ENCODE measurements around the gene C18orf32. TPM values are rescaled to one million over a fixed set of nuclear protein-coding genes. Genes with fewer than 3 reads are reported as not detected.

The C18orf32 gene
- total RNA-seq (2016; rRNA removed; fragmentation: Illumina TruSeq; extraction: Trizol) (14.5 and 20.6 TPM in 2 replicates), polyA plus RNA-seq (2011; rRNA removed) (15.9 and 17.6 TPM in 2 replicates), polyA minus RNA-seq (2011; rRNA and poly(A)+ RNA removed; ENCODE audit: low replicate concordance) (1.9 and 3.2 TPM in 2 replicates), Bru-seq, nascent RNA (percentile 69 among the genes with signal in this experiment), BruChase-seq, experiment 1, labeled RNA remaining after a 6-hour chase (percentile 65 among the genes with signal in this experiment), BruChase-seq, experiment 2, labeled RNA remaining after a 2-hour chase (percentile 72 among the genes with signal in this experiment)
- 21.3 and 22.8 TPM in 2 replicates for total RNA-seq (2016; cell fraction: cytosol; rRNA removed; fragmentation: Illumina TruSeq; extraction: Trizol; ENCODE audit: low read depth)
- total RNA-seq (2016; cell fraction: insoluble cytoplasmic fraction; rRNA removed; fragmentation: Illumina TruSeq; extraction: Trizol): 14.0 and 23.8 TPM in 2 replicates
- 32.7 and 32.8 TPM in 2 replicates for total RNA-seq (2016; cell fraction: membrane; rRNA removed; fragmentation: Illumina TruSeq; extraction: Trizol)
- total RNA-seq (2016; cell fraction: nucleus; rRNA removed; fragmentation: Illumina TruSeq; extraction: Trizol): 15.0 and 16.4 TPM in 2 replicates
- polyA plus RNA-seq (2011; cell fraction: cytosol; rRNA removed): 13.2 and 14.2 TPM in 2 replicates
- 6.4 and 8.7 TPM in 2 replicates for polyA plus RNA-seq (2011; cell fraction: nucleus; rRNA removed)
- polyA plus RNA-seq (2012): 18.8 and 20.4 TPM in 2 replicates
- polyA plus RNA-seq (2016; cell fraction: cytosol; fragmentation: Illumina TruSeq; extraction: Trizol; ENCODE audit: low read depth): 55.4 and 58.2 TPM in 2 replicates
- 18.5 and 25.1 TPM in 2 replicates for polyA plus RNA-seq (2016; cell fraction: insoluble cytoplasmic fraction; fragmentation: Illumina TruSeq; extraction: Trizol; ENCODE audit: low read depth)
- polyA plus RNA-seq (2016; cell fraction: membrane; fragmentation: Illumina TruSeq; extraction: Trizol; ENCODE audit: low read depth): 45.4 and 46.0 TPM in 2 replicates
- polyA plus RNA-seq (2016; cell fraction: nucleus; fragmentation: Illumina TruSeq; extraction: Trizol; ENCODE audit: insufficient read depth, low read depth): 26.2 and 28.8 TPM in 2 replicates
- 4.7 and 6.5 TPM in 2 replicates for polyA minus RNA-seq (2011; cell fraction: cytosol; rRNA and poly(A)+ RNA removed)
- polyA minus RNA-seq (2011; cell fraction: nucleus; rRNA and poly(A)+ RNA removed): 4.4 and 6.7 TPM in 2 replicates
- long read RNA-seq, experiment 1, full-length matches to known transcripts: 41 of 42 reads
- long read RNA-seq, experiment 1, partial matches to known transcripts: 1 of 42 reads
- long read RNA-seq, experiment 1, other reads (novel, unspliced or antisense): 0 of 42 reads
- long read RNA-seq, experiment 2, full-length matches to known transcripts: 14 of 38 reads
- long read RNA-seq, experiment 2, partial matches to known transcripts: 0 of 38 reads
- long read RNA-seq, experiment 2, other reads (novel, unspliced or antisense): 24 of 38 reads

DNA sequence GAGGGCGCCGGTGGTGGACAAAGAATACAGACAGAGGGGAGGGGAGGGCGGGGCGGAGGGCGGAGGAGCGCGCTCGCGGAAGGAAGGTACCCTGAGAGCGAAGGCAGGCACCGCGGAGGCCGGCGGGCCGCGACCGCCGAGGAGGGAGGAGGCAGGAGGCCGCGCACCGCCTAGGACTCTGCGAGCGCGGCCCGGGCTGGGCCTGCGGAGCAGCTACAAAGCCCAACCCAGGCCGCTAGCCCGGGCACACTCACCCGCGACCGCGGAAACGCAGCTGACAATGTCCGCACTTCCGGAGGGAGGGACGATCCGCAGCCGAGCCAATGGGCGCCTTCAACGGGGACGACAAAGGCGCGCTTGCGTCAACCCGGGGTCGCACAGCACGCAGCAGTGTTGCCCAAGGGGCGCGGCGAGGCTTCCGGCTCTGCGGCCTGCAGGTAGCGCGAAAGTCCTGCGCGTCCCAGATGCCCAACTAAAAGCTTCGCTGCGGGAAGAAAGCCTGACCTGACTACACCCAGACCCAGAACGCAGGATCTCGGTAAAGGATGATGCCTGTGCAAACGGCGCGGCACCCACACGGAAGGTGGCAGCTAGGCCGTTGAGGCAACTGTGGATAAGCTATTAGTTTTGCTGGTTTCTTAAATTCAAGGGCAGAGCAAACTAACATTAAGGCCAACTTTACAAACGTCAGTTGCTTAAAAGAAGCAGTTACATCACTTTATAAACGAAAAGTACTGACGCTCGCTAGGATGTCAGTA is at the start of gene C18orf32:
TSS of gene C18orf32 (minus strand) at position 282 of the 758 bp plus-strand sequence. CDS start 3,486 bp downstream, outside the sequence.
- Histone ChIP-seq H3K9ac (ENCODE audit: insufficient read depth, low read depth, low read length) (peak within 1 kb of the TSS; percentile 83), H3K9me3 (ENCODE audit: low read length) (no peaks in the 10 kb centered on the region), H4K20me1 (ENCODE audit: insufficient read depth, low read length) (peaks cover 24% of the 10 kb centered on the region), H3K4me2 (ENCODE audit: low read depth, low read length) (peak within 1 kb of the TSS; percentile 84), H2AFZ (ENCODE audit: low read length) (peak within 1 kb of the TSS; percentile 28), H3K79me2 (ENCODE audit: insufficient read depth, low read length) (peaks cover 47% of the 10 kb centered on the region), H3K36me3 (replicated peaks in 1 of 2; ENCODE audit: control insufficient read depth in 1 of 2, insufficient read depth in 2 of 2, low read length in 2 of 2) (peaks cover 2 to 37% of the 10 kb centered on the region in 2 experiments; a peak in 3 of 5 replicates), H3K4me1 (ENCODE audit: insufficient read depth, low read length) (peaks cover 41% of the 10 kb centered on the region), H3K27ac (ENCODE audit: extremely low read length, insufficient read depth, low read length) (peak within 1 kb of the TSS; percentile 83), H3K27me3 (ENCODE audit: control insufficient read depth in 1 of 2, insufficient read depth in 2 of 2, low read length in 2 of 2) (no peaks in the 10 kb centered on the region; a peak in 1 of 5 replicates), H3K4me3 (replicated peaks in 1 of 3; ENCODE audit: insufficient read depth in 1 of 3, low read depth in 2 of 3, low read length in 3 of 3) (peak within 1 kb of the TSS; percentile 83 to 99 (median 88))
- intact Hi-C loops (cut with micrococcal nuclease; ENCODE audit: unreplicated experiment): loop anchor here (2.0 kb wide), 1 partner anchor 26 kb away; the partner anchor contains the start of gene DYM
- DNase-seq (ENCODE audit: low spot score): peak; percentile 87
- CTCF ChIA-PET (ENCODE audit: low intra/inter-chr PET ratio, low total read pairs): no interaction called here
- in situ Hi-C loops (cut with HindIII; ENCODE audit: extremely low pct_ligation_motif_present, low pct_unique_long_range_greater_than_20kb): no loop called here
- no TSS peak for BruUV-seq (replicated peaks)
- 11% methylated on average over 19 of the region's 69 CpGs for WGBS (ENCODE audit: low lambda C conversion rate)
- POLR2A ChIA-PET: interaction anchor here (0.6 to 1.8 kb wide), 15 partner anchors 8 to 968 kb away, joined by 3 to 22 read pairs (median 4); partner anchors contain the start of gene DYM
- FAIRE-seq: peak; percentile 40
- peak; percentile 97 for ATAC-seq
- TF ChIP-seq ZNF839 (CRISPR knock-in tag; IDR thresholded peaks at IDR 0.05; ENCODE audit: borderline replicate concordance): peak; percentile 93; the same call in 1 of the 2 replicates
- peak; percentile 57; the same call in 1 of the 2 replicates for TF ChIP-seq GATAD2A (CRISPR knock-in tag; IDR thresholded peaks at IDR 0.05)
- TF ChIP-seq ZNF280D (CRISPR knock-in tag; IDR thresholded peaks at IDR 0.05): 0 out of 2 replicates have a peak, but pooled peaks have one; percentile 31
- TF ChIP-seq ZSCAN29 (CRISPR knock-in tag; conservative IDR thresholded peaks at IDR 0.05): no peak; the same call in 1 of the 2 replicates
- TF ChIP-seq TAF1 (CRISPR knock-in tag; IDR thresholded peaks at IDR 0.05): peak; percentile 91
- no peak for TF ChIP-seq ATF3 (CRISPR knock-in tag; IDR thresholded peaks at IDR 0.05)
- TF ChIP-seq PTBP1 (IDR thresholded peaks at IDR 0.05; ENCODE audit: low read depth, low read length, poor library complexity, severe bottlenecking): no peak
- no peak for TF ChIP-seq CCAR2 (optimal IDR thresholded peaks at IDR 0.05; ENCODE audit: low read depth, low read length)
- TF ChIP-seq YY1 (IDR thresholded peaks at IDR 0.05; ENCODE audit: insufficient read depth, insufficient replicate concordance, low read depth, low read length): peak; percentile 83
- TF ChIP-seq ZBTB7A (CRISPR knock-in tag; IDR thresholded peaks at IDR 0.05): peak; percentile 77; the same call in 1 of the 2 replicates
- TF ChIP-seq FOXP4 (CRISPR knock-in tag; IDR thresholded peaks at IDR 0.05): peak; percentile 50; the same call in 1 of the 2 replicates
- no peak for TF ChIP-seq ATAD3A (CRISPR knock-in tag; IDR thresholded peaks at IDR 0.05)

Measured in HepG2 (cell line).